Measurements from ENCODE around the gene L3MBTL2.
"Not testable (repeated sequence)": the region's sequence is repeated elsewhere in the genome, so short reads cannot be mapped to it uniquely, and the experiment has no call there.

The L3MBTL2 gene

GRCh38 chr22:41241133-41241676 lies 36.1 kb downstream of the L3MBTL2 start:
- no peak for DNase-seq (ENCODE audit: low read depth)

- no peak for DNase-seq (ENCODE audit: low read depth)
Observed at GRCh38 chr22:41242396-41243117, 37.4 kb downstream of the L3MBTL2 start.

- DNase-seq (ENCODE audit: low read depth), result no peak
Observed at GRCh38 chr22:41243361-41243760, 38.2 kb downstream of the L3MBTL2 start.

GRCh38 chr22:41245917-41246499 lies 40.9 kb downstream of the L3MBTL2 start:
- no peak for DNase-seq (ENCODE audit: low read depth)

- DNase-seq (ENCODE audit: low read depth), result no peak
Observed at GRCh38 chr22:41247703-41248102, 42.6 kb downstream of the L3MBTL2 start.

- DNase-seq (ENCODE audit: low read depth), result no peak
Observed at GRCh38 chr22:41248314-41248713, 43.2 kb downstream of the L3MBTL2 start.

GRCh38 chr22:41248758-41249157 lies 43.6 kb downstream of the L3MBTL2 start:
- DNase-seq (ENCODE audit: low read depth), result no peak

- DNase-seq (ENCODE audit: low read depth), result no peak
Observed at GRCh38 chr22:41249442-41249841, 44.3 kb downstream of the L3MBTL2 start.

GRCh38 chr22:41250127-41250526 lies 45.0 kb downstream of the L3MBTL2 start:
- DNase-seq (ENCODE audit: low read depth), result no peak

GRCh38 chr22:41252365-41252764 lies 47.3 kb downstream of the L3MBTL2 start:
- DNase-seq (ENCODE audit: low read depth), result no peak

- no peak for DNase-seq (ENCODE audit: low read depth)
Observed at GRCh38 chr22:41254230-41254629, 49.1 kb downstream of the L3MBTL2 start.

GRCh38 chr22:41256254-41257253 lies 51.4 kb downstream of the L3MBTL2 start:
- DNase-seq (ENCODE audit: low read depth), result no peak

GRCh38 chr22:41257696-41258095 lies 52.6 kb downstream of the L3MBTL2 start:
- no peak for DNase-seq (ENCODE audit: low read depth)

GRCh38 chr22:41259756-41260155 lies 54.6 kb downstream of the L3MBTL2 start:
- DNase-seq (ENCODE audit: low read depth), result not testable (repeated sequence)

GRCh38 chr22:41260871-41261270 lies 55.8 kb downstream of the L3MBTL2 start:
- no peak for DNase-seq (ENCODE audit: low read depth)

- no peak for DNase-seq (ENCODE audit: low read depth)
Observed at GRCh38 chr22:41261541-41262249, 56.6 kb downstream of the L3MBTL2 start.

GRCh38 chr22:41262250-41262765 lies 57.2 kb downstream of the L3MBTL2 start:
- no peak for DNase-seq (ENCODE audit: low read depth)

- DNase-seq (ENCODE audit: low read depth), result no peak
Observed at GRCh38 chr22:41263704-41264103, 58.6 kb downstream of the L3MBTL2 start.

- no peak for DNase-seq (ENCODE audit: low read depth)
Observed at GRCh38 chr22:41264408-41264941, 59.4 kb downstream of the L3MBTL2 start.

- no peak for DNase-seq (ENCODE audit: low read depth)
Observed at GRCh38 chr22:41267958-41268357, 62.8 kb downstream of the L3MBTL2 start.

GRCh38 chr22:41271787-41272186 lies 66.7 kb downstream of the L3MBTL2 start:
- DNase-seq (ENCODE audit: low read depth), result no peak

Data from activated gamma-delta T cell treated with anti-CD3 and anti-CD28 coated beads, Interleukin-2, amount 50 U/mL, for 16 hours (primary cell).